Vagina (tissue), 2 donors: ENCODE data around the gene KCNC4.

Experiments
- POLR2A ChIP-seq, 2 donors: fragments of 450-650 bp; IDR thresholded peaks; one replicate each; pipeline ENCODE4 v1.6.1; 2017; ENCODE audit warnings: antibody characterized with exemption in 2 of 2, mild to moderate bottlenecking in 2 of 2, moderate library complexity in 2 of 2
- POLR2AphosphoS5 ChIP-seq, 2 donors: sonication (generic); formaldehyde crosslinking; IDR thresholded peaks; one replicate each; pipeline ENCODE4 v1.9.0; 2017; ENCODE audit warnings: antibody characterized with exemption in 2 of 2, mild to moderate bottlenecking in 2 of 2, low read depth in 1 of 2; ENCODE audit not compliant: insufficient read depth in 1 of 2
- TF ChIP-seq, protein P1 (sequence below), 3 experiments: fragments of 450-650 bp in 2 of 3; fragments of 200-600 bp in 1 of 3; sonication (generic) in 1 of 3; IDR thresholded peaks; one replicate each; pipeline ENCODE4 v1.5.1; 2017 to 2019; ENCODE audit warnings: antibody characterized with exemption in 3 of 3, mild to moderate bottlenecking in 2 of 3, moderate library complexity in 2 of 3

DNA sequence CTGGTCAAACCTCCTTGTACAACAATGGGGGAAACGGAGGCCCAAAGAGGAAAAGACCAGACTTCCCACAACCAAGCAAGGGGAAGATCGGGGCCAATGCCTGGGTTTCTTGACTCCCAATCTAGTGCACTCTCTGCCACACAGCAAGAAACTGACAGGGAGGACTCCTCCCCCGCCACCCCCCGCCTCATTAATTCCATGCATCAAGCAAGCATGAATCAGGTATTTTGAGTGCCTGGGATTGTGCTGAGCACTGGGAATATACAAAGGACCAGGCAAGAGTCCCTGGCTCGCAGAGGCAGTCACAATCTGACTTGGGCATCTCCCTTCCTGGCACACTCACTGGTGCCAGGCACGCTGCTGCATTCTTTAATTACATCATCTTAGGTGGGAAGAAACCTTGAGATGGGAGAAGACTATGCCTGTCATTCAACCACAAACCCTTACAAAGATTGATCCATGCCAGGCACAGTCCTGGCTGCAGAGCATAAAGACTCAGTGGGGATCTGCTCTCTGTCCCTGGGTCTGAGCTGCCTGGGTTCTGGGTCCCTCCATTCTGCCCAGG, 4.4 kb upstream of the KCNC4 start:
- TF ChIP-seq POLR2AphosphoS5 (IDR thresholded peaks at IDR 0.05; ENCODE audit: insufficient read depth in 1 of 2, low read depth in 1 of 2) (no peak), POLR2A (IDR thresholded peaks at IDR 0.05) (no peak)
- TF ChIP-seq, protein P1, sequence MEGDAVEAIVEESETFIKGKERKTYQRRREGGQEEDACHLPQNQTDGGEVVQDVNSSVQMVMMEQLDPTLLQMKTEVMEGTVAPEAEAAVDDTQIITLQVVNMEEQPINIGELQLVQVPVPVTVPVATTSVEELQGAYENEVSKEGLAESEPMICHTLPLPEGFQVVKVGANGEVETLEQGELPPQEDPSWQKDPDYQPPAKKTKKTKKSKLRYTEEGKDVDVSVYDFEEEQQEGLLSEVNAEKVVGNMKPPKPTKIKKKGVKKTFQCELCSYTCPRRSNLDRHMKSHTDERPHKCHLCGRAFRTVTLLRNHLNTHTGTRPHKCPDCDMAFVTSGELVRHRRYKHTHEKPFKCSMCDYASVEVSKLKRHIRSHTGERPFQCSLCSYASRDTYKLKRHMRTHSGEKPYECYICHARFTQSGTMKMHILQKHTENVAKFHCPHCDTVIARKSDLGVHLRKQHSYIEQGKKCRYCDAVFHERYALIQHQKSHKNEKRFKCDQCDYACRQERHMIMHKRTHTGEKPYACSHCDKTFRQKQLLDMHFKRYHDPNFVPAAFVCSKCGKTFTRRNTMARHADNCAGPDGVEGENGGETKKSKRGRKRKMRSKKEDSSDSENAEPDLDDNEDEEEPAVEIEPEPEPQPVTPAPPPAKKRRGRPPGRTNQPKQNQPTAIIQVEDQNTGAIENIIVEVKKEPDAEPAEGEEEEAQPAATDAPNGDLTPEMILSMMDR (IDR thresholded peaks at IDR 0.05): no peak
